Right renal pelvis (tissue), 4 donors: ENCODE measurements around the gene UST. TPM values are rescaled to one million over a fixed set of nuclear protein-coding genes. Genes with fewer than 3 reads are reported as not detected.
"Not testable (repeated sequence)": the region's sequence is repeated elsewhere in the genome, so short reads cannot be mapped to it uniquely, and the experiment has no call there.

Source experiments
- DNase-seq, 4 donors: peaks; one replicate each; pipeline ENCODE4 v3.0.0-alpha.2; 2013; ENCODE audit warnings: low read depth in 4 of 4, low spot score in 3 of 4, missing footprints in 1 of 4
- polyA plus RNA-seq, 4 donors: library from polyadenylated mRNA; unstranded; fragments of 120-200 nt; gene quantifications; one replicate each; pipeline ENCODE4 v1.2.1, GENCODE V29; 2013; ENCODE audit not compliant: insufficient read length in 4 of 4

UST gene
- polyA plus RNA-seq, 4 donors: 10.6 to 13.2 (median 12.3) TPM

- DNase-seq: no peak
Measured at GRCh38 chr6:148890652-148891404, 144.0 kb downstream of the UST start.

GRCh38 chr6:148891405-148891783 lies 144.6 kb downstream of the UST start:
- DNase-seq: no peak

GRCh38 chr6:148892247-148892646 lies 145.4 kb downstream of the UST start:
- no peak for DNase-seq

- DNase-seq: no peak
Measured at GRCh38 chr6:148893073-148893472, 146.2 kb downstream of the UST start.

- no peak for DNase-seq
Measured at GRCh38 chr6:148893481-148893880, 146.7 kb downstream of the UST start.

GRCh38 chr6:148898376-148899014 lies 151.7 kb downstream of the UST start:
- peak; percentile 32 to 59 (median 50) for DNase-seq

- DNase-seq: no peak
Measured at GRCh38 chr6:148904896-148905870, 158.4 kb downstream of the UST start.

GRCh38 chr6:148905901-148906300 lies 159.1 kb downstream of the UST start:
- no peak for DNase-seq

- no peak for DNase-seq
Measured at GRCh38 chr6:148906386-148906785, 159.6 kb downstream of the UST start.

GRCh38 chr6:148907573-148907972 lies 160.7 kb downstream of the UST start:
- DNase-seq: no peak

GRCh38 chr6:148912252-148912651 lies 165.4 kb downstream of the UST start:
- no peak for DNase-seq

GRCh38 chr6:148915810-148916209 lies 169.0 kb downstream of the UST start:
- DNase-seq: no peak

GRCh38 chr6:148916485-148916884 lies 169.7 kb downstream of the UST start:
- DNase-seq: not testable (repeated sequence)

GRCh38 chr6:148924226-148925012 lies 177.6 kb downstream of the UST start:
- no peak for DNase-seq

GRCh38 chr6:148925701-148926100 lies 178.9 kb downstream of the UST start:
- no peak for DNase-seq

- no peak for DNase-seq
Measured at GRCh38 chr6:148926478-148926877, 179.6 kb downstream of the UST start.

GRCh38 chr6:148927586-148927985 lies 180.8 kb downstream of the UST start:
- DNase-seq: no peak

GRCh38 chr6:148928811-148929210 lies 182.0 kb downstream of the UST start:
- DNase-seq: no peak

GRCh38 chr6:148932208-148932607 lies 185.4 kb downstream of the UST start:
- DNase-seq: no peak

- DNase-seq: no peak
Measured at GRCh38 chr6:148932731-148933130, 185.9 kb downstream of the UST start.
